ENCODE measurements around the gene ABCC10.
"Not testable (repeated sequence)": the region's sequence is repeated elsewhere in the genome, so short reads cannot be mapped to it uniquely, and the experiment has no call there.

Gene ABCC10

DNA sequence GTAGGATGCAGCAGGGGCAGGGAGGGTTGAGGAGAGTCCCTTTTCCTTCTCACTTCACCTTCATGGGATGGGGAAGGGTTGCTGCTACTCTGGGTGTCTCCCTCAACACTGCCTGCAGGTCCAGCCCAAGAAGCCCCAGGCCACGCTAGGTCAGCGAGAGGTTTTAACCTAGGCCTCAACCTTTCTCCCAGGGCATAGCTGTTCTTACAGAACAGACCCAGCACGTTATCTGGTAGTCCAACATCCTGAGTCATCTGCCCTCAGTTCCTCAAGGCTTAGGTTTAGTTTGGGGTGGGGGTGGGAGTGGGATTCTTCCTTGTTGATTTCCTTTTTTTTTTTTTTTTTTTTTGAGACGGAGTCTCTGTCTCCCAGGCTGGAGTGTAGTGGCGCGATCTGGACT lies 67.0 kb downstream of the ABCC10 start:
- DNase-seq (ENCODE audit: low read depth, low spot score): no peak
- Histone ChIP-seq H3K36me3 (ENCODE audit: control insufficient read depth, insufficient read depth, low read length) (peaks cover 7% of the 10 kb centered on the region), H3K4me1 (ENCODE audit: control insufficient read depth, insufficient read depth, low read length) (peaks cover 10% of the 10 kb centered on the region), H3K27me3 (ENCODE audit: control insufficient read depth, insufficient read depth, low read length) (no peaks in the 10 kb centered on the region), H3K27ac (ENCODE audit: low read length) (no peak overlapping the region), H3K9me3 (ENCODE audit: control insufficient read depth, insufficient read depth, low read length) (no peaks in the 10 kb centered on the region), H3K4me3 (ENCODE audit: low read length) (no peak overlapping the region)
- no CpG with 5 or more reads among the region's 6 CpGs for WGBS (ENCODE audit: insufficient coverage, insufficient read length)

DNA sequence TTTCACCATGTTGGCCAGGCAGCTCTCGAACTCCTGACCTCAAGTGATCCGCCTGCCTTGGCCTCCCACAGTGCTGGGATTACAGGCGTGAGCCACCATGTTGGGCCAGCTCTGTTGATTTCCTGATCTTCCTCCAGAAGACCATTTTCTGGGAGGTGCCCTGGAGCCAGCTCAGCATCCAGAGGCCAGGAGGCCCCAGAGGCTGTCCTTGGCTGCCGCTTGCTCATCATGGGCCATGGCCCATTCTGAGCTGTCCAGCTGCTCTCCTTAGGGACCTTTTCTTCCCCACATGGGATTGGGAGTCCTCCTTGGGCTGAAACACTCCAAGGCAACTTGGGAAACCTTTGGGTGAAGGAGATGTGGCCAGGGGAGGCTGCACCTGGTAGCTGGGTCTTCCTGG lies 67.4 kb downstream of the ABCC10 start:
- H3K4me1 ChIP-seq (ENCODE audit: control insufficient read depth, insufficient read depth, low read length): peaks cover 10% of the 10 kb centered on the region
- no peak for DNase-seq (ENCODE audit: low read depth, low spot score)
- H3K27ac ChIP-seq (ENCODE audit: low read length): no peak overlapping the region
- H3K9me3 ChIP-seq (ENCODE audit: control insufficient read depth, insufficient read depth, low read length): no peaks in the 10 kb centered on the region
- H3K27me3 ChIP-seq (ENCODE audit: control insufficient read depth, insufficient read depth, low read length): no peaks in the 10 kb centered on the region
- H3K4me3 ChIP-seq (ENCODE audit: low read length): no peak overlapping the region
- WGBS (ENCODE audit: insufficient coverage, insufficient read length): no CpG with 5 or more reads among the region's 4 CpGs
- peaks cover 10% of the 10 kb centered on the region for H3K36me3 ChIP-seq (ENCODE audit: control insufficient read depth, insufficient read depth, low read length)

- Histone ChIP-seq H3K27me3 (ENCODE audit: control insufficient read depth, insufficient read depth, low read length) (no peaks in the 10 kb centered on the region), H3K9me3 (ENCODE audit: control insufficient read depth, insufficient read depth, low read length) (no peaks in the 10 kb centered on the region), H3K4me3 (ENCODE audit: low read length) (no peak overlapping the region), H3K36me3 (ENCODE audit: control insufficient read depth, insufficient read depth, low read length) (peaks cover 13% of the 10 kb centered on the region), H3K27ac (ENCODE audit: low read length) (no peak overlapping the region), H3K4me1 (ENCODE audit: control insufficient read depth, insufficient read depth, low read length) (peaks cover 10% of the 10 kb centered on the region)
- no CpG with 5 or more reads among the region's 4 CpGs for WGBS (ENCODE audit: insufficient coverage, insufficient read length)
- no peak for DNase-seq (ENCODE audit: low read depth, low spot score)
Observed at GRCh38 chr6:43495409-43495941, 68.1 kb downstream of the ABCC10 start.

GRCh38 chr6:43496370-43497128 lies 69.2 kb downstream of the ABCC10 start:
- H3K27ac ChIP-seq (ENCODE audit: low read length): no peak overlapping the region
- peaks cover 15% of the 10 kb centered on the region for H3K36me3 ChIP-seq (ENCODE audit: control insufficient read depth, insufficient read depth, low read length)
- no peaks in the 10 kb centered on the region for H3K9me3 ChIP-seq (ENCODE audit: control insufficient read depth, insufficient read depth, low read length)
- no peak overlapping the region for H3K4me3 ChIP-seq (ENCODE audit: low read length)
- WGBS (ENCODE audit: insufficient coverage, insufficient read length): no CpG with 5 or more reads among the region's 18 CpGs
- peaks cover 10% of the 10 kb centered on the region for H3K4me1 ChIP-seq (ENCODE audit: control insufficient read depth, insufficient read depth, low read length)
- no peak for DNase-seq (ENCODE audit: low read depth, low spot score)
- no peaks in the 10 kb centered on the region for H3K27me3 ChIP-seq (ENCODE audit: control insufficient read depth, insufficient read depth, low read length)

- DNase-seq (ENCODE audit: low read depth, low spot score): no peak
- H3K36me3 ChIP-seq (ENCODE audit: control insufficient read depth, insufficient read depth, low read length): peaks cover 15% of the 10 kb centered on the region
- no CpG with 5 or more reads among the region's 6 CpGs for WGBS (ENCODE audit: insufficient coverage, insufficient read length)
- no peaks in the 10 kb centered on the region for H3K27me3 ChIP-seq (ENCODE audit: control insufficient read depth, insufficient read depth, low read length)
- H3K4me1 ChIP-seq (ENCODE audit: control insufficient read depth, insufficient read depth, low read length): peaks cover 10% of the 10 kb centered on the region
- H3K9me3 ChIP-seq (ENCODE audit: control insufficient read depth, insufficient read depth, low read length): no peaks in the 10 kb centered on the region
- H3K4me3 ChIP-seq (ENCODE audit: low read length): no peak overlapping the region
- no peak overlapping the region for H3K27ac ChIP-seq (ENCODE audit: low read length)
Observed at GRCh38 chr6:43497129-43497396, 69.7 kb downstream of the ABCC10 start.

DNA sequence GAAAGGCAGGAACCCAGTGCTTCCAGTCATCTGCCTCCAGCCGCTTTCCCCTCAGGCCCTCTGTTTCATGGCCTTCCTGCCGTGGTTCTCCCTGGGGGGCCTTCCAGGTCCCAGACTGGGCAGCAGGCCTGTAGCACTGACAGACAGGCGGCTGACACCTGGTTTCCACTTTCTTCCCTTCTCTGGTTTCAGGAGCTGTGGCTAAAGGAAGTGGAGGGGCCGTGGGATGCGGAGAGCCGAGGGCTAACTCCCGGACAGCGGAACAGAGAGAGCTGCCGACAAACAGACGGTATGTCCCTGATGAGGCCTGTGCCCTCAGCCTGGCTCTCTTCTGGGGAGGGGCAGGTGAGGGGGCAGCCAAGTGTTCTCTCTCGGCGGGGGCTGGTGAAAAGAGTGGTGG lies 70.3 kb downstream of the ABCC10 start:
- Histone ChIP-seq H3K36me3 (ENCODE audit: control insufficient read depth, insufficient read depth, low read length) (peaks cover 20% of the 10 kb centered on the region), H3K9me3 (ENCODE audit: control insufficient read depth, insufficient read depth, low read length) (no peaks in the 10 kb centered on the region), H3K4me3 (ENCODE audit: low read length) (no peak overlapping the region), H3K27me3 (ENCODE audit: control insufficient read depth, insufficient read depth, low read length) (no peaks in the 10 kb centered on the region), H3K4me1 (ENCODE audit: control insufficient read depth, insufficient read depth, low read length) (peaks cover 10% of the 10 kb centered on the region), H3K27ac (ENCODE audit: low read length) (no peak overlapping the region)
- DNase-seq (ENCODE audit: low read depth, low spot score): no peak
- WGBS (ENCODE audit: insufficient coverage, insufficient read length): no CpG with 5 or more reads among the region's 12 CpGs

DNA sequence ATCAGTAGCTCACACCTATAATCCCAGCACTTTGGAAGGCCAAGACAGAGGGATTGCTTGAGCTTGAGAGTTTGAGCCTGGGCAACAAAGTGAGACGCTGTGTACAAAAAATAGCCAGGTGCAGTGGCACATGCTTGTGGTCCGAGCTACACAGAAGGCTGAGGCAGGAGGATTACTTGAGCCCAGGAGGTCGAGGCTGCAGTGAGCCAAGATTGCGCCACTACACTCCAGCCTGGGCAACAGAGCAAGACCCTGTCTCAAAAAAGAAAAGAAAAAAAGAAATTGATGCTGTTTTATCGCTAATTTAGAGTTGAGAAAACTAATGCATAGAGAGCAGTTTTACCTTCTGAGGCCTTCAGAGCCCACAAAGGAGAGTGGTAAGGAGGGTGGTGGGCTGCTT lies 71.0 kb downstream of the ABCC10 start:
- WGBS (ENCODE audit: insufficient coverage, insufficient read length): no CpG with 5 or more reads among the region's 5 CpGs
- H3K9me3 ChIP-seq (ENCODE audit: control insufficient read depth, insufficient read depth, low read length); H3K27ac ChIP-seq (ENCODE audit: low read length); H3K27me3 ChIP-seq (ENCODE audit: control insufficient read depth, insufficient read depth, low read length); DNase-seq (ENCODE audit: low read depth, low spot score); H3K4me3 ChIP-seq (ENCODE audit: low read length); H3K4me1 ChIP-seq (ENCODE audit: control insufficient read depth, insufficient read depth, low read length): not testable (repeated sequence)
- peaks cover 26% of the 10 kb centered on the region for H3K36me3 ChIP-seq (ENCODE audit: control insufficient read depth, insufficient read depth, low read length)

DNA sequence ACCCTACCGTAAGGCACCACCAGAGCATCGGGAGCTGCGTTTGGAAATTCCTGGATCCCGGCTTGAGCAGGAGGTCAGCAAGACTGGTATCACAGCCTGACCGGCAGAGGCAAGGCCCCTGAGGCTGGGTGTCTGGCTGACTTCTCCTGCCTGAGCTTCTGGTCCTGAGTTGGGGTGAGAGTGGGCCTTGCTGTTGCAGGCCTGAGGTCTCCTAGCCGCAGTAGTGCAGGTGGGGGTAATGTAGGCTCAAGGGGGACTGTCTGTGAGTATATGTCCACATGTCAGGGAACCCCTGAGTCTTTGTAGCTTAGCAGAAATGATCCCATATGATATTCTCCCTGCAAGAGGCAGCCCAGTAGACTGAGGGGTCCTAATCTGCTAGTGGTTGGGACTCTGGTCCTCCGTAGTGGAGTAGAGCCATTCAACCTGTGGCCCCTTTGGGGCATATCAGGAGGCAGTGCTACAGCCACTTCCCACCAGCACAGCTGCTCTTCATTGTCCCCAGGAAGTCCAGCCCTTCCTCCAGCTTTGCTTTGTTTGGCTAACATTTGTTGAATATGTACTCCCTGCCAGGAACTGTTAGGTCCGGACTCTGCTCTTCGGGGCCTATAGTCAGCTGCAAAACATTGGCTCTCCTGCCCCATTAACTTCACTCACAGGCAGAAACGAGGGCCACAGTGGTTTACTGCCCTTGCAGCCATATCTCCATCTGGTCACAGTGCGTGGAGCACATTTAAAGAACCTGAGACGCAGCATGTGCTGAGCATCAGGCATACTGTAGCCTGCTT lies 71.9 kb downstream of the ABCC10 start:
- peaks cover 10% of the 10 kb centered on the region for H3K4me1 ChIP-seq (ENCODE audit: control insufficient read depth, insufficient read depth, low read length)
- WGBS (ENCODE audit: insufficient coverage, insufficient read length): no CpG with 5 or more reads among the region's 12 CpGs
- H3K27ac ChIP-seq (ENCODE audit: low read length): no peak overlapping the region
- no peaks in the 10 kb centered on the region for H3K27me3 ChIP-seq (ENCODE audit: control insufficient read depth, insufficient read depth, low read length)
- no peak overlapping the region for H3K4me3 ChIP-seq (ENCODE audit: low read length)
- H3K9me3 ChIP-seq (ENCODE audit: control insufficient read depth, insufficient read depth, low read length): no peaks in the 10 kb centered on the region
- no peak for DNase-seq (ENCODE audit: low read depth, low spot score)
- peaks cover 31% of the 10 kb centered on the region for H3K36me3 ChIP-seq (ENCODE audit: control insufficient read depth, insufficient read depth, low read length)

Measured in iPS DF 6.9 (cell line).